ENCODE measurements around the gene CACUL1.
"Not testable (repeated sequence)": the region's sequence is repeated elsewhere in the genome, so short reads cannot be mapped to it uniquely, and the experiment has no call there.

The CACUL1 gene

GRCh38 chr10:118768041-118768919 lies 13.5 kb upstream of the CACUL1 start:
- DNase-seq (ENCODE audit: low spot score): no peak

DNA sequence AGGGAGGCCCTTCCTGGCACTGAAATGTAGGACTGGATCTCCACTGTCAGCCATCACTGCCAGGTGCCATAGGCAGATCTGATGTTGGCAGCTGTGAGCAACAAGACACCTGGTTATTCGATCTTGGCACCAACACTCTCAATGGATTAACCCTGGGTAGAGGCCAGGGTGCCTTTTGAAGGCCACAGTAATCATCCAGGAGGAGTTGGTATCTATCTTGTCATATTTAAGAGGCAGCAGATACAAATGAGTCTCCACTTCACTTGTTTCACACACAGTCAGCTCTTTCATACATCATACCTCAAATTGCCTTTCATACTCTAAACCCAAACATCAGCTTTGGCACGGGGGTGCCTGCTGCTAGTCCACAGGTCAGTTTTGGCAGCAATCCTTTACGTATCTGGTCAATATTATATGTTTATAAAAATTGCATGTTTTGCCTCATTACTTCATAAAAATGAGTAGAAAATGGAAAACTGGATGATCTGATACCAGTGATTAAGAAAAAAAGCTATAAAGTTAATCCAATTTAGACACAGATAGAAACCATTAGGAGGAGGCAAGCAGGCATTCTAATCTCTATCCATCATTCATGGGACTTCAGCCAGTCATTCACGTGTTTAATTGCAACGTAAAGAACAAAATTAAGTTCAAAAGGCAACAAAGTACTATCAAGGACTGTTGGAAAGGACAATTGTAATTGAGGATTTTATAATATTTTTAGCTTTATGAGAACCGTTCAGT lies 12.7 kb upstream of the CACUL1 start:
- DNase-seq (ENCODE audit: low spot score): no peak

GRCh38 chr10:118764195-118764594 lies 9.4 kb upstream of the CACUL1 start:
- DNase-seq (ENCODE audit: low spot score): no peak

DNA sequence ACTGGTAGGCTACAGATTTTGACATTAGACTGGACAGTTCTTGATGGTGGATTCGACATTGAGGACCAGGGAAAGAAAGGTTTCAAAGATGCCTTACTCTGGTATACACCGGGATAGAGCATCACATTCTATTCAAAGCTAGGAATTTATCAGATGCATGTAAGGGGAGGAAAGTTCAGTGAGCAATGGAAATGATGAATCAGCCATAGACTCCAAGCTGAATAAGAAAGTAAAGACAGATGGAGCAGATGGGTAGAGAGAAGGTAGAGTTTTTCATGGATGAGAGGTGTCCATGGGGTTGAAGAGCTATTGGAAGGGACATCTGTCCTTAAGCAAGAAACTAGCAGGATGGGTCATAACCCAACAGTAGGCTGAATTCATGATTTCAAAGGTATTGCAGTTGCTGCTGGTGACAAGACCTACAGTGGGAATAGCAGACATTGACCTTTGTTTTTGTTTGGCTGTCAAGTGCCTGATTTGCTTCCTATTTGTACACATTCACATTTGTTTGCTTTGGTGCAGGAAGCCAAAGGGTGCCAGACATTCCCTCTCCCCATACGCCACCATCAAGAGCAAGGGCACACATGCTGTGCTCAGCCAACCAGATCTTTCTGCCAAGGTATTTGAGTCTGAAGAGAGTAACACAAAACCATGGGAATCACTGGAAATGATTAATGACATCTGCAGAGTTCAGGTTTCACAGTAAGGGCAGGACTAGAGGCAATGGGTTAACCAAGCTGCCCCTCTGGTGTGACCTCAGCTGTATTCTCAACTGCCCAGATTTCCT lies 8.6 kb upstream of the CACUL1 start:
- no peak for DNase-seq (ENCODE audit: low spot score)

- no peak for DNase-seq (ENCODE audit: low spot score)
These were observed 5.5 kb upstream of the CACUL1 start for GRCh38 chr10:118760265-118760664.

- DNase-seq (ENCODE audit: low spot score): no peak
These were observed 3.7 kb upstream of the CACUL1 start for GRCh38 chr10:118758449-118758848.

- DNase-seq (ENCODE audit: low spot score): peak; percentile 57
These were observed 578 bp downstream of the CACUL1 start for GRCh38 chr10:118754229-118754555.

DNA sequence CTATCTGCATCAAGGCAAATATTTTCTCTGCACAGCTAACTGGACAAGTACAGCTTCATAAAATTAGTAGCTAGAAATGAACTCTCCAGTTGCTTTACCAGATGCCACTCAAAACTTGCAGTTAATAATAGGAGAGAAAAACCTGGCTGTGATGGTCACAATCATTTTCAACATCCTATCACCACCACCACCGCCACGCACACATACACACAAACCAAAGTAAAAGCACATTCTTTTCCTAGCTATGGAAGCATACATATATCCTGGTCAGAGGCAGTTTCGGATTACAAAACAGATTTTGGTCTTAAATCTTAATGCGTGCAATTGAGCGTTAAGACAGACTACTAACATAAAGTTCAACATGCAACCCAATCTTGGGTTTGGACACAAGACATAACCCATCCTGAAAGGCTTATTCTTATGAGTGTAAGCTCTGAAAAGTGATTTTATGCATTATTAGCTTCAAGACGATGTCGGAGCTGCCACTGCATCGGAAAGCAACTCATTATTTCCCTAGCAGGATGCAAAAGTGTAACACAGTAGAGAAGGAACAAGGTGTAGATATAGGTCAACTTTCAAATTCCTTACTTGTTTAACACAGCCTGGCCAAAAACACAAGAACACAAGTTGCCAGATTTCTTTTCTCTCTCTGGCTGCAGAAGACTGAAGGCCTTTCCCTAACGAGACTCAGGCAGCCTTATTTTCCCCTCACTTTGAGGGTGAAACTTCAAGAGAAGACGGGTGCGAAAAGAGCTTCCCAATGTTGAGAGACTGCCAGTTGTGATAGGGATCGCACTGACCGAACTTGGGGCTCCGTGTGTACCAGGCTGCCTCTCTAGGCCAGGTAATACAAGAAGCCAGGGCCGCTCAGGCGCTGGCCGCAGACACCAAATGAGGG lies 1.2 kb downstream of the CACUL1 start:
- no peak for DNase-seq (ENCODE audit: low spot score)

DNA sequence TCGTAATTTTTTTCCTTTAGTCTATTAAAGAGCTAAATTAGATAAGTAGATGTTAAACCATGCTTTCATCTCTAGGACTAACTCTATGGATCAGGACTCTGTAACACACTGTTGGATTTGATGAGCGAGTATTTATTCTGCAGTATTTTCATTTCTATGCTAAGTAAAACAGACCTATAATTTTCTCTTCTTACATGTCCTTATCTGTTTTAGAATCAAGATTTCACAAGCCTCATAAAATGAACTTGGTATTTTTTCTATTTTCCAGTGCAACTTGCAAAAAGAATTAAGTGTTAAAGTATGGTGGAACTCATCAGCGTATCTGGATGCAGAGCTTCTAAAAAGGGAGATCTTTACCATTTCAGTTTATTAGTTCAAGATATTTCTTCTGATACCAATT lies 2.4 kb downstream of the CACUL1 start:
- DNase-seq (ENCODE audit: low spot score): no peak

GRCh38 chr10:118751265-118751664 lies 3.5 kb downstream of the CACUL1 start:
- no peak for DNase-seq (ENCODE audit: low spot score)

- DNase-seq (ENCODE audit: low spot score): no peak
These were observed 6.7 kb downstream of the CACUL1 start for GRCh38 chr10:118748041-118748440.

- no peak for DNase-seq (ENCODE audit: low spot score)
These were observed 8.5 kb downstream of the CACUL1 start for GRCh38 chr10:118746246-118746645.

DNA sequence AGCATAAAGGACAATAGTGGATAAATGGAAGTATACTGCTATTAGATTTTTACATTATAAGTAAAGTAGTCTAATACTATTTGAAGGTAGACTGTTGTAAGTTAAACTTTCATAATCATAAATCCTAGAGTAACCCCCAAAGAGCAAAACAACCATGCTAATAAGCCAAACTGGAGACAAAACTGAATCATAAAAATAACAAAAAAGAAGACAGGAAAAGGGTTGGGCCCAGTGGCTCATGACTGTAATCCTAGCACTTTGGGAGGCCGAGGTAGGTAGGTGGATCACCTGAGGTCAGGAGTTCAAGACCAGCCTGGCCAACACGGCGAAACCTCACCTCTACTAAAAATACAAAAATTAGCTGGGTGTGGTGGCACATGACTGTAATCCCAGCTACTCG lies 9.7 kb downstream of the CACUL1 start:
- no peak for DNase-seq (ENCODE audit: low spot score)

- DNase-seq (ENCODE audit: low spot score): not testable (repeated sequence)
These were observed 10.3 kb downstream of the CACUL1 start for GRCh38 chr10:118744346-118744918.

DNA sequence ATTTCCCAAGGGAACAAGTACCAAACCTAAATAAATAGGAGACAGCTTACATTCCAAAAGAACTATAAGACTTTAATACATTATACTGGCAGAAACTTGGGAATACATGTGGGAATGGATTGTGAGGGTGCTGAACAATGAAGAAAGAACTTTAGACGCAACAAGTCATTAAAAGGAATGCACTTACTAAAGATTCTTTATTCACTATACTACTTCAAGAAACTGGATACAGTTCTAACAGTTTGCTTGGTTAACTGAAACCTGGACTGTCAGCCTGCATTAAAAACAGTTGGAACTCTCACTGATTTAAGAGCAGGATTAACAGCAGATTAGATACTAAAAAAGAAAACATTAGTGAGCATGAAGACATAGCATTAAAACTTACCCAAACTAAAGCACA lies 12.0 kb downstream of the CACUL1 start:
- no peak for DNase-seq (ENCODE audit: low spot score)

GRCh38 chr10:118742032-118742431 lies 12.7 kb downstream of the CACUL1 start:
- DNase-seq (ENCODE audit: low spot score): no peak

GRCh38 chr10:118738406-118738805 lies 16.4 kb downstream of the CACUL1 start:
- DNase-seq (ENCODE audit: low spot score): no peak

DNA sequence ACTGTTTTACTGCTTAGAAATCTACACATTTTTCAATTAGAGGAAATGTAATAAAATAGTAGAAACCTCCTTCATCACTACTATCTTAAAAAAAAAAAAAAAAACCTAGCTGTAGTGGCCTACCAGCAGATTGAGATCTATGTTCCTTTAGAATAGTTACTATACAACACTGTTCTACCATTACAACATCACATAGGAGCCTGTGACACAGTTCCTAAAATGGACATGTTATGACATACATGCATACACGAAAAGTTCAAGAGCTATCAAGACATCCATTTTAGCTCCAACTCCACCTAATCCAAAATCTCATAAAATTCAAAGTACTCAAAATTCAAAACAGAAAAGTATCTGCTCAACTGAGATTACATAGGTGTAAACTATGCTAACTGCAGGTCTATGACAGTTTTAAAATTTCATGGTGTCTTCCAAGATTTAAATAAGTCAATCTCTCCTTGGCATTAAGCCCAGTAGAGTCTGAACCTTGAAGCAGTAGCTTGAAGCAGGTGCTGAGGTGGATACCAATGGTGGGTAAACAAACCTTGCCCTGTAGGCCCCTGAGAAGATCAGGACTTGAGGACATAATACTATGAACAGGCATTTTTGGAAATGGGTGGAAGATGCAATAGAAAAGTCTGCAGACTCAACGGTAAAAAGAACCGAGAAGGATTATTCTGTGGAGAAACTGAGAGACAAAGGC lies 17.0 kb downstream of the CACUL1 start:
- DNase-seq (ENCODE audit: low spot score): no peak

- DNase-seq (ENCODE audit: low spot score): no peak
These were observed 19.5 kb downstream of the CACUL1 start for GRCh38 chr10:118735294-118735693.

DNA sequence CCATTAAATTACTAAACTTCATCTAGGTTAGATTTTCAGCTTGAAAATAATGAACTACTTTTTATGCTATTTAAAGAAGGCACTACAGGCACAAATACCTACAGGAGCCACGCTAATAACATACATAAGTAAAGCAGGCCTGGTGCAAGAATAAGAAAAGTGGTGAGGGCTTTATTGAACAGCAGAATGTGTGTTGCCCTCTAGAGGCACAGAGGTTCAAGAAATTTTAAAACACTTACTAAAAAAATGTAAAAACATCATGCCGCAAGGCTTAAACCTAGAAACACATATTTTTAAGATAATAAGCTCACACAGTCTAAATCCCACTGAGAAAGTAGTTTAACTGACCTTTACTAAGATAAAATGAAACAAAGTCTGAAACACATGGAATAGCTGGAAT lies 20.3 kb downstream of the CACUL1 start:
- DNase-seq (ENCODE audit: low spot score): no peak
